ENCODE results near the gene SLC9A9. TPM values are rescaled to one million over a fixed set of nuclear protein-coding genes. Genes with fewer than 3 reads are reported as not detected.

The SLC9A9 gene
- total and polyA plus RNA-seq, 7 donors: 1.3 to 5.4 (median 2.9) TPM

- Histone ChIP-seq H3K27me3 (ENCODE audit: insufficient read depth in 3 of 3, low read length in 2 of 3) (peaks cover 0 to 3% (median 2%) of the 10 kb centered on the region in 3 donors), H3K27ac (no peak overlapping the region), H3K36me3 (ENCODE audit: insufficient read depth in 1 of 2, low read depth in 1 of 2) (no peaks in the 10 kb centered on the region), H3K9me3 (no peaks in the 10 kb centered on the region), H3K4me1 (no peaks in the 10 kb centered on the region), H3K4me3 (no peak overlapping the region)
- 64 to 93% (median 64%) methylated on average over 3 of the region's 3 CpGs for WGBS, 3 donors
- intact Hi-C loops (cut with DNase I): no loop called here
- ATAC-seq (no peak), DNase-seq (no peak)
- no peak for TF ChIP-seq CTCF (IDR thresholded peaks at IDR 0.05)
Observed at GRCh38 chr3:143242101-143242500, 606.2 kb downstream of the SLC9A9 start.

- no peak for TF ChIP-seq CTCF (IDR thresholded peaks at IDR 0.05)
- peaks cover 0 to 3% (median 2%) of the 10 kb centered on the region in 3 donors for H3K27me3 ChIP-seq (ENCODE audit: insufficient read depth in 3 of 3, low read length in 2 of 3)
- 48 to 70% (median 52%) methylated on average over 3 of the region's 3 CpGs for WGBS, 3 donors
- no peaks in the 10 kb centered on the region for H3K4me1 ChIP-seq
- no peak for DNase-seq
- no peaks in the 10 kb centered on the region for H3K9me3 ChIP-seq
- no peaks in the 10 kb centered on the region for H3K36me3 ChIP-seq (ENCODE audit: insufficient read depth in 1 of 2, low read depth in 1 of 2)
- H3K4me3 ChIP-seq: no peak overlapping the region
- no peak for ATAC-seq
- intact Hi-C loops (cut with DNase I): no loop called here
- no peak overlapping the region for H3K27ac ChIP-seq
Observed at GRCh38 chr3:143241481-143241951, 606.8 kb downstream of the SLC9A9 start.

- WGBS, 3 donors: 28 to 52% (median 37%) methylated on average over 4 of the region's 4 CpGs
- H3K36me3 ChIP-seq (ENCODE audit: insufficient read depth in 1 of 2, low read depth in 1 of 2): no peaks in the 10 kb centered on the region
- no peaks in the 10 kb centered on the region for H3K9me3 ChIP-seq
- TF ChIP-seq CTCF (IDR thresholded peaks at IDR 0.05): no peak
- no peaks in the 10 kb centered on the region for H3K4me1 ChIP-seq
- no peak overlapping the region for H3K27ac ChIP-seq
- no peak overlapping the region for H3K4me3 ChIP-seq
- intact Hi-C loops (cut with DNase I): no loop called here
- DNase-seq (no peak), ATAC-seq (no peak)
- H3K27me3 ChIP-seq (ENCODE audit: insufficient read depth in 3 of 3, low read length in 2 of 3): peaks cover 0 to 3% (median 2%) of the 10 kb centered on the region in 3 donors
Observed at GRCh38 chr3:143240886-143241285, 607.4 kb downstream of the SLC9A9 start.

DNA sequence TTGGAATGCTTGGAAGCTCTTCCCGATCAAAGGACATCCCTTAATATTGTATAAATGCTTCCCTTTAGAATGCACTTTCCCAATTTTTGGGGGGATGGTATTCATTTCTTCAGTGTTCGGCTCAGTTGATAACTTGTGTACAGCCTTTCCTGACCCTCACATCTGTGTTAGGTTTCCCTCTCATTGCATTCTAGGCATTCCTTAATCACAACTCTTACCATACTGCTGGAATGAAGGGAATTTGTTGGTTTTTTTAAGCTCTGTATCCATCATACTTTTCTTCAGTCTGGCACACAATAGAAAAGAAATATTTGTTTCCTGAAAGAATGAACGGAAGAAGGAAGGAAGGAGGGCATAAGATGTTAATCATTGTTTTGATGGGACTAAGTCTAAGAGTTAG lies 609.2 kb downstream of the SLC9A9 start:
- no peak for TF ChIP-seq CTCF (IDR thresholded peaks at IDR 0.05)
- H3K36me3 ChIP-seq (ENCODE audit: insufficient read depth in 1 of 2, low read depth in 1 of 2): no peaks in the 10 kb centered on the region
- no peak for ATAC-seq

GRCh38 chr3:143237077-143237627 lies 611.1 kb downstream of the SLC9A9 start:
- WGBS, 3 donors: 27 to 44% (median 35%) methylated on average over 8 of the region's 8 CpGs
- Histone ChIP-seq H3K9me3 (no peaks in the 10 kb centered on the region), H3K4me3 (no peak overlapping the region), H3K4me1 (no peaks in the 10 kb centered on the region), H3K27me3 (ENCODE audit: insufficient read depth in 3 of 3, low read length in 2 of 3) (peaks cover 0 to 3% (median 2%) of the 10 kb centered on the region in 3 donors), H3K27ac (no peak overlapping the region), H3K36me3 (ENCODE audit: insufficient read depth in 1 of 2, low read depth in 1 of 2) (no peaks in the 10 kb centered on the region)
- no peak for TF ChIP-seq CTCF (IDR thresholded peaks at IDR 0.05)
- ATAC-seq (no peak), DNase-seq (no peak)
- intact Hi-C loops (cut with DNase I): no loop called here

More for the DNA sequence above, 609.2 kb downstream of the SLC9A9 start:
- H3K4me1 ChIP-seq: no peaks in the 10 kb centered on the region
- H3K27ac ChIP-seq: no peak overlapping the region
- H3K27me3 ChIP-seq (ENCODE audit: insufficient read depth in 3 of 3, low read length in 2 of 3): peaks cover 0 to 3% (median 2%) of the 10 kb centered on the region in 3 donors
- WGBS, 3 donors: 54 to 64% (median 61%) methylated on average over 3 of the region's 3 CpGs
- DNase-seq: no peak
- H3K9me3 ChIP-seq: no peaks in the 10 kb centered on the region
- intact Hi-C loops (cut with DNase I): no loop called here
- H3K4me3 ChIP-seq: no peak overlapping the region

Data from psoas muscle (tissue), 8 donors.